Activated gamma-delta T cell treated with anti-CD3 and anti-CD28 coated beads, Interleukin-2, amount 50 U/mL, for 16 hours (primary cell): ENCODE measurements around the gene RBMS3.

ENCODE experiments used
- DNase-seq: peaks from one replicate; pipeline ENCODE4 v3.0.0-alpha.2; 2020; ENCODE audit warnings: low read depth

Gene RBMS3

DNA sequence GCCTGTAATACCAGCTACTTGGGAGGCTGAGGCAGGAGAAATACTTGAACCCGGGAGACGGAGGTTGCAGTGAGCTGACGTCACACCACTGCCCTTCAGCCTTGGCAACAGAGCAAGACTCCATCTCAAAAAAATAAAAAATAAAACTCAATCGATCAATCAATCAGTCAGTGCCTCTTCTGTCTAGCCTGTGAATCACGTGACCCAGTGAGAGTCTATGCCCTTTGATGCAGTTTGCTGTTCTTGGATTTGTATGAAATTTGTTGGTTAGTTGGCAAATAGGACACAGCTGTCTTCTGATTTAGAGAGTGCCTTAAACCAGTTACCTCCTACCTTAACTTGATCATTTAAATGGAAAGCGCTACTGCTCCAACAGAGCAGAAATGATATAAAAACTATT is 3.6 kb upstream of the RBMS3 start:
- no peak for DNase-seq

DNA sequence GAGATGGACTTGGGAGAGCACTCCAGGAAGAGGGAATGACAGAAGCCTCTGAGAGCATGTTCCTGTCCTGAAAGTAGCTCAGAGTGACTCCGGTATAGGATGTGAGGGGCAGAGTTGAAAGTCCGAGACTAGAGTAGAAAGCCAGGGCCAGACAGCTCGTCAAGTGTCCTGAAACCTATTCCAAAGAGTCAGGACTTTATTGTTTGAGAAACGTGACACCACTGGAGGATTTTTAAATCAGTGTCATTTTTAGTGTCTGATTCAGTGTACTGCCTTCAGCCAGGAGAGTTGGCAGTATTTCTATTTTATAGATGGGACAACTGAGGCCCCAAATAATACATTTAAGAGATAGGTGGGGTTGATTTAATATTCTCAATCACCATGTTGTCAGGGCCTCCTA is 1.6 kb upstream of the RBMS3 start:
- no peak for DNase-seq

DNA sequence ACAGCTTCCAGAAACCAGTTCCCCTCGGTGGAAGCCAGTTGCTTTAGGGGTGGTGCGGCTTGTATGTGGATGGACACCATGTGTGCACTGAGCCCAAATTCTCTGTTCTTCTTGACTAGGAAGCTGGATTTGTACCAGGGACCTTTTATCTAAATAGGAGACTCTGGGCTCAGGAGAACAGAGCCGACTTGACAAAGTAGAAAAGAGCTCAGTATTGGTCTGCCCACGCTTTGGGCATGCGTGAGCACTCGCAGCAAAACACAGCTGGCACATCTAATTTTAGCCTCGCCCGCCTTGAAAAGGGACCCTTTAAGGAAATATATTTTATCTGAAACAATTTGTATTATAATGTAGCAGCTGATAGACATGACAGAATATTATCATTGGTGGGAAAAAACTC is 1.1 kb upstream of the RBMS3 start:
- DNase-seq, result no peak

DNA sequence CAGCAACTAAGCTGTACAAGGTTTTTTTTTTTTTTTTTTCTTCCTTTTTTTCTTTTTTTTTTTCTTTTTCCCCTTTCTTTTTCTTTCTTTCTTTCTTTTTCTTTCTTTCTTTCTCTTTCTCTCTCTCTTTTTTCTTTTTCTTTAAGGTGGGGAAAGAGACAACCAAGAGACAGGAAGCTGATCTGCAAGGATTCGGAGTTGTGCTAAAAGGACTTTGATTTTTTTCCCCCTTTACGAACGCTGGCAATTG is 148 bp downstream of the RBMS3 start:
- DNase-seq, result no peak

DNA sequence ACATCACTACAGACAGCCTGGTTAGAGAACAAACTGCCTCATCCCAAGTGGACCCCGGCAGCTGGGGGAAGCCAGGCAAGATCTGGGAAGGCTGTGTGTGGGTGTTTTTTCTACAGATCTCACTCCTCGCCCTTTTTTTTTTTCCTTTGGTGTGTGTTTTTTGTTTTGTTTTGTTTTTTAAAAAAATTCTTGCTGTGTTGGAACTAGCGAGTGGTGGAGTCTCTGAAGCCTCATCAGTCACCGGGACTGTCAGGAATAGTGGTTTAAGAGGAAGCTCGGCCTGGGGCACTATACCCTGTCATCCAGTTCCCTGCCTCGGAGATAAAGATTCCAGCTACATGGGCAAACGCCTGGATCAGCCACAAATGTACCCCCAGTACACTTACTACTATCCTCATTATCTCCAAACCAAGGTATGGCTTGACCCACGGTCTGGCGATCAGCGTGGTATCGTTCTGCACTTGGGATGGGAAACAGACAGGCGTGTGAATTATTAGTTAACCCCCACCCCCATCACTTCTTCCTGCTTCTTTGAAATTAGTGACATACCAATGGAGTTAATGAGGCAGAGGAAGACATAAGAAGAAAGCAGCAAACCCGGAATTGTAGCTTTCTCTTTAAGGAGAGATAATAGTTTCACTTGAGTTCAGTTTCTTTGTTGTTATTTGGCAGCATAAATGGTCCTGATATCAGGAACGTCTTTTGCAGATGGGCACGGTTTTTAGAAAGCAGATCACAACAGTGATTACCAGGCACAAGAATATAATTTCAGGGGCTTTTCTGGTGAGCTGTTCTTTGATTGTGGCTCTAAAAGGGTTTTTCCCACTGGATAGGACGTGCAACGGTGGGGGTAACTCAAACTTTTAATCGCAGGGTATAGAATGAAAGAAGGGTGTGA is 722 bp downstream of the RBMS3 start:
- no peak for DNase-seq

DNA sequence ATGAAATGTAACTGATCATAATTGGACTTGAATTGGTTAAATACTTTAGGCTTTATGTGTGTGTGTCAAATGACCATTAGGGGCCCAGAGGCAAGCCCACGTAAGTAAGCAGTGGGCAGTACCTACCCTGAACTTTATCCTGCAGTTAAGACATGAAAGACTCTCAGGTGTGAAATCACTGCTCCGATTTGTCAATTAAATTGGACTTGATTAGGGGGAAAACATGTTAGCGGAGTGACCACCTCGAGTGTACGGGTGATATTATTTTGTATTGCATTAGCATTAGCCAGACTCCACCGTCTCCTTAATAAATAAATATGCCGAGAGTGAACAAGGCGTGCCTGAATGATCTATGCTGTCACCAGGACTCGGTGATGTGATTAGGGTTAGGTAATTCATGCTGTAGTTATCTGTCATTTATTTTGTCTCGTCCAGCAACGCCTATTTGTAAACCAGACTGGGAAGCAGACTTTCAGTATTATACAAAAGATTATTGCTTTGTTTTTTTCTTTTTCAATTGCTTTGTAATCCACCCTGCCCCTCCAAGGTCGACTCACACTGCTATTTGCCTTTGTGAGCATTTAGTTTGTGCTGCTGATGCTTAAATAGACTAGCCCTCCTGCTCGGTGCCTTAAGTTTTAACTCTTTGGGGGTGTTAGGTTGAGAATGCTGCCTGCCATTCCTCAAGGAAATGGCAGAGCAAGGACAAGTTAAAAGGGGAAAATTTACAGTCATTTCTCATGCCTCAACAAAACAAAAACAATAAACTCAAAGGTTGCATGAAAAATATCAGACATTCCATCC is 1.8 kb downstream of the RBMS3 start:
- no peak for DNase-seq

DNA sequence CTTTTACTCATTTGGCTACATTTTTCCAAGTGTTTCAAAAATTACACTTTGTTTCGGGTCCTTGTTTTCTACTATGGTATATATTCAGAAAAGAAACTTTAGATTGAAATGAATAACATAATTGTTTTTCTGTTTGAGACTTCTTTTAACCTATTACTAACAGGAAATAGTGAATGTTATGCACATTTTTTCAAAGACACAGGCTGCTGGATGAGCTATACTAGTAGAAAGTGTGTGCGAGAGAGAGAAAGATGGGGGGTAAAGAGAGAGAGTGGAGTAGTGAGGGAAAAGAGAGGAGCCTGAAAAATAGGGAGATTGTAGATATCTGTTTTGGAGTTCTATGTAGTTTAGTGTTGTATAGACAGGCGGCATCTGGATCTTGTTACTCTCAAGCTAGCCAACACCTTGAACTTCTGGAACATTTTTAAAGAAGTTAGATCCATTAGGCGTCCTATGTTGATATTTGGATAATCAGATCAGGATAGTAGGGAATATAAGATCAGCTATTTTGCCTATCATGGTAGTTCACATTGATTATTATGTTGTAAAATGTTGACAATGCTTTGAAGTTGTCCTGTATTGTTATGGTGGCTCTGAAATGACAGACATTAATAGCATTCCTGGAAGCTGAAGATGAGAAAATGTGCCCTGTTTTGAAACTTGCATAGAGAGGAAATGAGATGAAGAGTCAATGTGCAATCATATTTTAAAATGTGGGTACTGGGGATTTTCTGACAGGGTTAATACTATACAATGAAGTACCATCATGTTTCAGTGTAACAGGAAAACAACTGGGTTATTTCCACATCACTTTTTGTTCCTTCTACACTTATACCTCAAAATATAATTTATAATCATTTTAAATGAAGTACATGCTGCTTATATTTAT is 2.6 kb downstream of the RBMS3 start:
- no peak for DNase-seq

DNA sequence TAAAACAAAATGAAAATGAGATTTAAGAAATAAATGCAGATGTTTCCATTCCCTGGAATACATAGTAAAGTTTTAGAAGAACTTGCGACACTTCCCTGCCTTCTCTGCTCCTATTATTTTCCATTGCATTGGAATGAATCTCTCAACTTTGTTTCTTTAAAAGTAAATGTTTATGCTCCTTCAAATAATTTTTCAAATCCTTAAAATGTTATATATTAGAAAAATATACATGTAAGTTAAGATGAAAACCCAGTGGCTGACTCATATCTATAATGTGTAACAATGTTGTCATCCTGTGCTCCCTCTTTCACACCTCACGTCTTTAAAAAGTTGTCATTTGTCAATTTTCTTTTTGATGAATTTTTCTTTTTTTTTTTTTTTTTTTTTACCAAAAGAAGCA is 3.6 kb downstream of the RBMS3 start:
- no peak for DNase-seq

DNA sequence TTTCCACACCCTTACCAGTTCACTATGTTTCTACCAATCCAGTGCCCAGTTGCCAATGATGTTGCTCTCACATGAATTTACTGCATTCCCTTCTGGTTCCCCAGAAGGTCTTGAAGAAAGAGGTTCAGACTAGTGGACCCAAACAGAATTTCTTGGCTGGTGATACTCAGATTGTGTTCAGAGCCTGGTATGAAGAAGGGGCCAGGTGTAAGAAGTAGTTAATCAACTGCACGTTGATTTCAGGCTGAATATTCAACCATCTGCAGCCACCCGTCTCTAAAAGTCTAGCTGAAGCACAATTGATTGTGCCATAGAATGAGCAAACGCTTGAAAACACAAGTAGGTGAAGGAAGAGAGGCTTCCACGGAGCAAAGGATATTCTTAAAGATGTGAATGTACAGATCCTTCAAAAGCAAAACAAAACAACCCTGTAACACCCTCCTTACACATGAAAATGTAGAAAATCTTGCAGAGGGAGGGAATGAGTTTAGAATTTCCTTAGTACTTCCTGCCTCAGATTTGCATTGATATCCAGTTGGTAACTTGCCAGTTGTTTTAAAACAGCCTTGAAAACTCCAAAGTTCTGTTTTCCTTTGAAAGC is 4.7 kb downstream of the RBMS3 start:
- DNase-seq, result no peak

DNA sequence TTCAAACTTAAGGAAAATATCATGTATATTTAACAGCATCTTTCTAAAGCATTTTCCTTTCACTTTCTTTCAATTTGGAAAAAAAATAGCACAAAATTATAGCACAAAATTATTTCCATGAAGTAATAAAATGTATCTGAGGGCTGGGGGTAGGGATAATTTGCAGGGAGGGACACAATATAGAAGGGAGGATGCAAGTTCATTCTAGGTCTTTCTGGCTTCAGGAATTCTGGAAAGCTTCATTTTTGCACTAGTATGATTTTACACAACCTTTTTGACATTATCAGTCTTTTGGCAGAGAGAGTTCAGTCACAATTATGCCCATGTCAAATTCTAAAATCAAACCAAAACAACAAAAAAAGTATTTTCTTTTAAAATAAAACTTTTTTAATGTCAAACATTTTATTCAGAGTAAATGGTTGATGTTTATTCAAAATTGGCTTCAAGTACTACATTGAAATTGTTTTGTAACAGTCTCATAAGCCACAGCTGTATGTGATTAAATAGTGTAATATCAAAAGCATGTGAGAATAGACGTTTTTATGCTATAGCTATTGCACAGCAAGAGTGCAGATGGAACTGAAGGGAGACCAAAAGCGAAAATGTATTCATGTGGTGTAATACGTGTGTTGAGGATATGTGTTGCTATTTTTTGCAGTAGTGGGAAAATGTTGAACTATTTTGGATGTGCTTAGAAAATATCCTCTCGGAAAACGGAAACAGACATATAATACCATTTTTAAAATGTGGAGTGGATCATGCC is 5.8 kb downstream of the RBMS3 start:
- no peak for DNase-seq

DNA sequence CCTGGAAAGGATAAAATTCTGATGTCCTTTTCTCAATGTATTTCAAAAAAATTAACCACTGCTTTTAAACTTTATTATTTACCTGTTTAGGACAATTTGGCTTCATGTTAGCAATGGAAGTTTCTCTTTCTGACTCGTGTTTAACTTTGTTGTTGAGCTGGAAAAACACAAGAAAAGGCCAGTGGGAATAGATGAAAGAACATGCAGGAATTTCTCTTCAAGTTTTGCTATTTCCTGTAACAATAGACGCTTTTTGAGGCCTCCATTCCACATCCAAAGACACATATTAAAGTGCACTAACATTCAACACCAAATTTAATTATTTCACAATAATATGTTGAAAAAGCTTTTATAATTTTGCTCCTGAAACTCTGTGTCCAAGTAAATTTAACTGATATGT is 9.7 kb downstream of the RBMS3 start:
- no peak for DNase-seq

DNA sequence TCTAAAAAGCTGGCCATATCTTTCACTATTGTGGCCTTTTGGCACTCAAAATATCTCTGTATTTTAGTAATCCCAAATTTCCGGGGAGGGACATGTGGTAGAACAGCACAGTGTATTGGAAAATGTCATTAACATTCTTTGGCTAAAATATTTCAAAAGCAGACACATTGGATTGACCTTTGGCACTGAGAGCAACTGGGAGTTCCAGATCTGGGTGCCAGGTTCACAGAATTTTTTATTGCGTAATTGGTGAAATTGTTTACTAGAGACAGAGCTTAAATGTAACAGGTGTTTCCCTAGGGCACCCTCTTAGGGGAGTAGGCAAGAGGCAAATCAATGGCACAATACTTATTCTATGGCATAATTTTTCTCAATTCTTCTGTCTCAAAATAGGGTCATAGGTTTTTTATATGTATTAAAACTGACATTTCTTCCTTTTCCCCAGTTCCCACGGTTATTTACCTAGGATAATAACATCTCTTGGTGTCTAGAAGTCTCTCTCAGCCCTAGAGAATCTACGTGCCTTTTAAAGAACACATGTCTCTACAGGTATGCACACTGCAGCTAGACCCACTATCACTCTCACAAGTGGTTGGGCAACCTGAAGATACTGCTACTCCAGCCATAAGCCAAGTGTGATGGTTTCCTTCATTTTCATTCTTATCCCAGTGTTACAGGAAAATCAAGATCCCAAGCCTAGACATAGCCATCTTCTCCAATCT is 10.6 kb downstream of the RBMS3 start:
- DNase-seq, result no peak

DNA sequence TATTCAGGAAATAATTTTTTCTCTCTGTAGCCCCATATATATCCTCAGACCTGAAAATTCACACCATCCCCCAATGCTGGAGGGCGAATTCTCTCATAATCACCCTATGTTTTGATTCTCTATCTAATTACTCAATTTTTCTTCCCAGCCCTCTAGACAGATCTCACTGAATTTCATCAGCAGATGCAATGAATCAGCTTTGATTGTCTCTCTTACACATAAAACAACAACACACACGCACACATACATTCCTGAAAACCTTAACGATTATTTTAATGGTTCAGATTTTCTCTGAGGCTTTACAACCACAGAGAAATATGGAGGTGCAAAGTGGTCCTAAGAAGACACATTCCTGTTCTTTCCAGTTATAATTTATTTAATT is 11.1 kb downstream of the RBMS3 start:
- DNase-seq, result no peak

DNA sequence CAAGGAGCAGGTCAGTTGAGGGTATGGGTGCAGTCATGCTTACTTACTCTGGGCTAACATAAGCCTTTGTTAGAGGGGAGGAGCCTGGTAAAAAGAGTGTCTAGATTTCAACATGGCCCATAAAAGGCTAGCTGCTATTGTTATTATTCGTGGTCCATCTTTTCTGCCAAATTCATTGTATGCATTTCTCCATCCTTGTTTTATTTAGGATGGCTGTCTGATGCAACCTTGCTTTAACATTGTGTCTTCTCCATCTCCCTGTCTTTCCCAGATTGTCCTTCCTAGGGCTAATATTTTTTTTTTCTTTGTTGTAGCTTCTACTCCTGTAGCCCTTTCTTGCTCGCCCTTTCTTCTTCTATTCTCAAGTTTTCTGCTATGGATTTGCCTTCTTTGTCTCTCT is 12.6 kb downstream of the RBMS3 start:
- no peak for DNase-seq

DNA sequence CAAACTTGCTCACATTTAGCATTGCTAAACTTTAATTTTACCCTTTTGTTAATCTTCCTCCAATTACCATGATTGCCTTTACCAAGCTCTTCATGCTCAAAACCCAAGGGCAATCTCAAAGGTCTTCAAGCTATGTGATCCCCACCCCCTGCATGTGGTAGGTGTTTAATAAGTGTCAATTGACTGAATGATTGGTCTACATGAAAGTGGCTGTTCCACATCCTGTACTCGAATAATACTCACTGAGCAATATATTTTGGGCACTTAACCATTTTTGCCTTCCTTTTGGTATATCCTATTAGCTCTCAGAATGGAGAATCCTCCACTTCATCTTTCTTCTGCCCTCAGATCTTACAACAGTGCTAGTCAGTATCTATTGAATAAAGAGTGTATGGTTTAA is 17.1 kb downstream of the RBMS3 start:
- DNase-seq, result no peak

DNA sequence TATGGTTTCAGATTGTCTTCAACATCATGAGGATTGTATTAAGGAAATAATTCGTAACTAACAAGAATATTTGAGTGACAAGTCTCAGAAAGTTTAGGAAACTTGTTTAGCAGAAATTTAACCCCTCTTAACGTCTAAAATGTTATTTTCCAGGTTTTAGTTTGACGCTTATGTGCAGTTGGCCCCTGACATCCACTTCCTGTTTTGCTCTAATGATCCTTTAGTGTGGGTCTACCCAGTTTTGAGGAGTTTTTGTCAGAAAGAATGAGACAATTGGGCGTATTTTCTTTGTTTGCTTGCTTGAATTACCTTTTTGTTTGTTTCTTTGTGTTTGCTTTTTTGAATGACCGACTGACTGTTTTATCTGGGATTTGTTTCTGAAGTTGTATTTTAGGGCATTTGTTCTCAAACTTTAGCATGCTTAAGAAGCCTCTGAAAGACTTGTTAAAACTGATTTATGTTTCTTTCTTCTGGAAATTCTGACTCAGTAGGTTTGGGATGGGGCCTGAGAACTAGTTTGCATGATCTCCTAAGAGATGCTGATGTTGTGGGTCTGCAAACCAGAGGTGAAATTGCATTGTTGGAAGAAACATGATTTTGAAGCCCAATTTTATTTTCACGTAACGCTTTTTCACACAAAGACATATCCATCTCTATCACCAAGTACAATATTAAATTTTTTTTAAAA is 20.6 kb downstream of the RBMS3 start:
- no peak for DNase-seq

DNA sequence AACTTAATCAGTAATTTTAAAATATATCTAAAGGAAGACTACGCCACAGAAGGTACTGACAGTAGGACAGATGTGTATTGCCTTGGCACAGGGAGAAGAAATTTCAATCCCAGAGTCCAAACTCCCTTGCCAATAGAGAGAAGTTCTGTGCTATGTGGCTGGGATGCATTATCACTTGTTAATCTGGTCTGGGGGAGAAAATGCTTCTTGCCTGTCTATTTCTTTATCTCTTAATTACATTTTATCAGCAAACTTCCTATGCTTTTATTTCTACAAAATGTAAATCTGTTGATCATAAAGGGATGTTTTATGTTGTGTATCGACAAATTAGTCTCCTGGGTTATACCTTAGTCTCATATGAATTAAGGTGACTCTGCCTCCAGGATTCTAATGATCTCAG is 21.7 kb downstream of the RBMS3 start:
- DNase-seq, result no peak

DNA sequence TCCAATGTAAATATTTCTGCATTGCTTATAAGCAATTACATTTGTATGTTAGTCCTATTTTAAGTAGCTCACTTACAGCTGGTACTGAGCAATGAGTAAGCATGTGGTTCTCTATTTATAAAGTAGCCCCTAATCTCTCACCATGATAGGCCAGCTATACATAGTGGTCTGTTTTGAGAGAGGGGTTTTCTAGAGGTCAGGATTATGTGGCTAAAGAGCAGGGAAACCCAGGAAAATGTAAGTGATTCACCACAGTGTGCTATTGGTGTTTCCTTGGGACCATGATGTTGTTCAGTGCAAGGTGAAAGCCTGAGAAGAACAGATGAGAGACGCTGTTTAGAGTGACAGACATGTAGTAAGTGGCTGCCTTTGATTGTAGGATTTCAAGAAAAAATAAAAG is 26.4 kb downstream of the RBMS3 start:
- no peak for DNase-seq

DNA sequence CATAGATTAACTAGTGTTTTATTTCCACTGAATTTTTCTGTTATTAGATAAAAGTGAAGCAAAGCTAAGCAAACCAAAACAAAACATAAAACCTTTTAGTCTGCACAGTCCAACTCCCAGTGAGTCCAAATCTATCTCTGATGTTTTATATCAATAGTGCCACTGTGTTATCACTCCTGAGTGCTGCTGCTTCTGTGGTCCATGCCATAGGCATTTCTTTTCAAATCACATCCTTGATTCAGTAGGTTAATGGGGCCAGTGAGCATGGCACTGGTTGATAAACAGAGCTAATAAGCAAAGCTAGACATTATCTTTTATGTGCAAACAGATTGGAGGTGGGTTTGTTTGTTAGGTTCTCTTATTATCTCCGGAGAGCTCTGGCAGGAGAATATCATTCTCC is 30.0 kb downstream of the RBMS3 start:
- DNase-seq, result no peak

DNA sequence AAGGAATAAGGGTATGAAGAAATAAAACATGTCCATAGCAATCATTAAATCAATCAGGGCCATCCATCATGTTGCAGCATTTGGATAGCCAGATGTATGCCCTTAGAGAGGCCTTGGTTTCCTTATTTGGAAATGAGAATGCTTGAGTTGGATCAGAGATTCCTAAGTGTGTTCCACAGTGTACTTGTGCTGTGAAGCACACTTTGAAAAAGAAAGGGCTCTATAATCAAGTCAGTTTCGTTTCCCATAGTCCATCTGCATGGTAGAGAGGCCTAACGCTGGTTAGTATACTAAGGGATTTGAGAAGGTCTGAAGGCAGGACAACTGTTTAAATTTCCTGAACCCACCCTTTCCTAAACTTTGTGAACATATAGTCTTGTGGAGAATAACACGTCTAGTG is 30.9 kb downstream of the RBMS3 start:
- no peak for DNase-seq
